ENCODE results near the gene SHD.
"Not testable (repeated sequence)": the region's sequence is repeated elsewhere in the genome, so short reads cannot be mapped to it uniquely, and the experiment has no call there.

Gene SHD

GRCh38 chr19:4267101-4267900 is 11.8 kb upstream of the SHD start:
- DNase-seq (ENCODE audit: low spot score): peak; percentile 41

- no peak for DNase-seq (ENCODE audit: low spot score)
These were observed 10.9 kb upstream of the SHD start for GRCh38 chr19:4267901-4268815.

GRCh38 chr19:4268816-4269430 is 10.1 kb upstream of the SHD start:
- no peak for DNase-seq (ENCODE audit: low spot score)

- DNase-seq (ENCODE audit: low spot score): no peak
These were observed 6.2 kb upstream of the SHD start for GRCh38 chr19:4272894-4273293.

- not testable (repeated sequence) for DNase-seq (ENCODE audit: low spot score)
These were observed 4.8 kb upstream of the SHD start for GRCh38 chr19:4274321-4274686.

- no peak for DNase-seq (ENCODE audit: low spot score)
These were observed 1.8 kb upstream of the SHD start for GRCh38 chr19:4277191-4277696.

- DNase-seq (ENCODE audit: low spot score): no peak
These were observed 1.1 kb upstream of the SHD start for GRCh38 chr19:4278010-4278409.

- DNase-seq (ENCODE audit: low spot score): no peak
These were observed 132 bp downstream of the SHD start for GRCh38 chr19:4279267-4279529.

- no peak for DNase-seq (ENCODE audit: low spot score)
These were observed 710 bp downstream of the SHD start for GRCh38 chr19:4279530-4280422.

GRCh38 chr19:4284176-4284958 is 5.3 kb downstream of the SHD start:
- peak; percentile 83 for DNase-seq (ENCODE audit: low spot score)

GRCh38 chr19:4284974-4285373 is 5.9 kb downstream of the SHD start:
- DNase-seq (ENCODE audit: low spot score): no peak

- not testable (repeated sequence) for DNase-seq (ENCODE audit: low spot score)
These were observed 7.1 kb downstream of the SHD start for GRCh38 chr19:4286141-4286540.

GRCh38 chr19:4288091-4288777 is 9.2 kb downstream of the SHD start:
- DNase-seq (ENCODE audit: low spot score): peak; percentile 69

GRCh38 chr19:4291184-4291732 is 12.2 kb downstream of the SHD start:
- DNase-seq (ENCODE audit: low spot score): no peak

- no peak for DNase-seq (ENCODE audit: low spot score)
These were observed 13.4 kb downstream of the SHD start for GRCh38 chr19:4292515-4292914.

GRCh38 chr19:4294389-4294788 is 15.3 kb downstream of the SHD start:
- DNase-seq (ENCODE audit: low spot score): no peak

GRCh38 chr19:4295972-4296771 is 17.1 kb downstream of the SHD start:
- DNase-seq (ENCODE audit: low spot score): no peak

- no peak for DNase-seq (ENCODE audit: low spot score)
These were observed 19.1 kb downstream of the SHD start for GRCh38 chr19:4297901-4298809.
